ENCODE measurements around the gene MYO10.

GRCh38 chr5:16808021-16808420 lies 128.1 kb downstream of the MYO10 start:
- TF ChIP-seq POLR2A (IDR thresholded peaks at IDR 0.05) (no peak), CTCF (IDR thresholded peaks at IDR 0.05) (no peak), POLR2AphosphoS5 (IDR thresholded peaks at IDR 0.05) (no peak)
